Measurements from ENCODE around the gene ABCC10. TPM values are rescaled to one million over a fixed set of nuclear protein-coding genes. Genes with fewer than 3 reads are reported as not detected.

Gene ABCC10
- total RNA-seq, 1 donor from 2014 or later, result 40.5 TPM

DNA sequence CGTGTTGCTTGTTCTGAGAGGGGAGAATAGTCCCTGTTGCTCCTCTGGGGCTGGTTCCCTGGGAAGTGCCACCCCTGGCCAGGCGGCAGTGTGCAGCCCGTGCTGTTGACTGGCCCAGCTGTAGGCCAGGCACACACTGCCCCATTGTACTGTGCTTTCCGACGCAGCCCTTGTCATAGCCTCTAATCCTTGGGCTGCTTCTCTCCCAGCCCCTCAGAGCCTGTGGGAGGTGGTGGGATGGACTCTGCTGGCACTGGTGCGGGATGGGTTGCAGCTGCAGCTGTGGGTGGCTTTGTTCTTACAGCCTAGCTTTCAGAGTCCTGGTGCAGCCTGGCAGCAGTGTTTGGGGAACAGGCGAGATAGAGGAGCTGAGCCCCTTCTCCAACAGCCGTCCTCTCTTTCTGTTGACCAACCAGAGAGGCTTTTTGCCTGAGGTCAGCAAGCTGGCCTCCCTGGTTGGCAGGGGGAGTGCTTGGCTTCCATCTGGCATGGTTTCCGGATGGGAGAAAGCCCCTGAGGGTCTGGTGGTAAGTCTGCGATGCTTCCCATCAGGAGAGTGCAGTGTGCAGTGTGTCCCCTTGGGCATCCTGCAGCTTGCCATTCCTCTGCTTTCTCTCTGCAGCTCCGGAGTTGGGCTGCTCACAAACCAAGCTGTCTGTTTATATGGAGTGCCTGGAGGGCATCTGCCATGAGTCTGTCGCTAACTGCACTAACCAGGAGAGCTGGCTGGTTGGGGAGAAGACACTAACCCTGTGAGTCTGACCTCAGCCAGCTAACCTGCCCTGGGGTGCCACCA is 62.1 kb downstream of the ABCC10 start:
- H3K4me3 Mint-ChIP-seq, result no peak overlapping the region
- H3K36me3 Mint-ChIP-seq (ENCODE audit: low read depth), result peaks cover 4% of the 10 kb centered on the region
- H3K27ac Mint-ChIP-seq, result no peak overlapping the region
- H3K27me3 Mint-ChIP-seq (ENCODE audit: insufficient read depth), result no peaks in the 10 kb centered on the region
- H3K9me3 Mint-ChIP-seq, result no peaks in the 10 kb centered on the region
- DNase-seq (ENCODE audit: low spot score), result no peak
- intact Hi-C loops (cut with micrococcal nuclease), result no loop called here
- H3K4me1 Mint-ChIP-seq (ENCODE audit: low read depth), result peaks cover 24% of the 10 kb centered on the region

- intact Hi-C loops (cut with micrococcal nuclease), result no loop called here
- H3K36me3 Mint-ChIP-seq (ENCODE audit: low read depth), result peaks cover 2% of the 10 kb centered on the region
- H3K4me1 Mint-ChIP-seq (ENCODE audit: low read depth), result peaks cover 33% of the 10 kb centered on the region
- H3K27me3 Mint-ChIP-seq (ENCODE audit: insufficient read depth), result no peaks in the 10 kb centered on the region
- no peaks in the 10 kb centered on the region for H3K9me3 Mint-ChIP-seq
- H3K27ac Mint-ChIP-seq, result no peak overlapping the region
- H3K4me3 Mint-ChIP-seq, result no peak overlapping the region
- DNase-seq (ENCODE audit: low spot score), result no peak
These were observed 63.2 kb downstream of the ABCC10 start for GRCh38 chr6:43490523-43490939.

DNA sequence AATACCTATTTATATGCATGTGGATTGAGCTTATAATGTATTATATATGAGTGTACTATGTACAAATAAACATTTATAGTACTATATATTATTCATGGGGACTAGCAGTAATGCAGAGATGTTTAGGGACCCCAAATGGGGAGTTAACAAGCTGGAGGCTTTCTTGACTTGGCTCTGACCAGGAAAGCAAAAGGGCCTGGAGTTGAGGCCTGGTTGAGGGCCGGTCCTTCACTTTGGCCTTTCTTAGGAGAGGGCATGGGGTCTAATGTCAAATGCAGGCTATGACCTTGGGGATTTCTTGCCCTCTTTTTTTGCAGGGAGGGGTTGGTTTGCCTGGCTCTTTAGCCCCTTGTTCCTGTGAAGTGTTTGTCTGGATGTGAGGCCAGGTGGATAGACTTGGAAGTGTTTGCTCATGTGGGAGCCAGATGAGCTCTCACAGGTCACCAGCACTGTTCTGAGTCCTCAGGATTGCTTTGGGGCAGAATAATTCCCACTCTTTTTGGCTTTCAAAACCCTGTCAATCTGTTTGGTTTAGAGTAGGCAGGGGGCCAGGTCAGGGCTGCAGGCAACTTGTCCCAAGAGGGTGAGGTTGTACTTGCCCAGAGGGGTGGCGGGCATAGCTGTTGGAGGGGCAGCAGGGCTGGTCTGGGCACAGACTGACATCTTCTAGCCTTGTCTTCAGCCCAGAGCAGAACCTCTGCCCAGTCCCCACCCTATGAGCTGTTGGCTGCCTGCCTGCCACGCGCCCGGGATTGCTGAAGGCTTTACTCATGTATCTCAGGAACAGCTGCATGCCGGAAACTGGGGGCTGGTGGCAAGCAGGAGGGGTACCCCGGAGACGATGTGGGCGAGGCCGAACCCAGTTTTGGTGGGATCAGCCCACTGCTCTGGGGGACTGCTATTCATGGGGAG is 64.7 kb downstream of the ABCC10 start:
- no peaks in the 10 kb centered on the region for H3K27me3 Mint-ChIP-seq (ENCODE audit: insufficient read depth)
- H3K36me3 Mint-ChIP-seq (ENCODE audit: low read depth), result peaks cover 2% of the 10 kb centered on the region
- no peak for DNase-seq (ENCODE audit: low spot score)
- H3K27ac Mint-ChIP-seq, result no peak overlapping the region
- H3K4me3 Mint-ChIP-seq, result no peak overlapping the region
- intact Hi-C loops (cut with micrococcal nuclease), result no loop called here
- H3K4me1 Mint-ChIP-seq (ENCODE audit: low read depth), result peaks cover 35% of the 10 kb centered on the region
- H3K9me3 Mint-ChIP-seq, result no peaks in the 10 kb centered on the region

- H3K27me3 Mint-ChIP-seq (ENCODE audit: insufficient read depth), result no peaks in the 10 kb centered on the region
- intact Hi-C loops (cut with micrococcal nuclease), result no loop called here
These were observed 65.3 kb downstream of the ABCC10 start for GRCh38 chr6:43492673-43493072.

DNA sequence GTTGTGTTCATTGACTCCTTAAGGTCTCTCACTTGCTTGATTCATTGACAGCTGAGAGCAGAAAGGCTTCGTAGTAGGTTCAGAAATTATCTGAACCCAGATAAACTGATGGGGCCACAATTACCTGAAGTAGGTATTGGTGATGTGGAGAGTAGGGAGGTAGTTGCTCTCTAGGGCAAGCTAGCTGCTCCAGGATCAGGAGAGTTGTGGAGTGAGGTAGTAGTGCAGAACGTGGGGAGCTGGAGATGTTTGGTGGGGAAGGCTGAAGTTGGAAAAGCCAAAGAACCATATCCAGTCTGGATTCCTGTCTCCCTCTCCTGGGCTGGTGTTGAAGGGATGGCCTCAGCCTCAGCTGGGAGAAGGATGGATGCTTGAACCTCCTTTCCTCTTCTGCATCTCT is 65.9 kb downstream of the ABCC10 start:
- no peak for DNase-seq (ENCODE audit: low spot score)
- intact Hi-C loops (cut with micrococcal nuclease), result no loop called here
- Mint-ChIP-seq H3K4me3 (no peak overlapping the region), H3K27me3 (ENCODE audit: insufficient read depth) (no peaks in the 10 kb centered on the region), H3K4me1 (ENCODE audit: low read depth) (peaks cover 35% of the 10 kb centered on the region), H3K27ac (no peak overlapping the region), H3K9me3 (no peaks in the 10 kb centered on the region), H3K36me3 (ENCODE audit: low read depth) (peaks cover 2% of the 10 kb centered on the region)

More at GRCh38 chr6:43492673-43493072, 65.3 kb downstream of the ABCC10 start:
- peaks cover 35% of the 10 kb centered on the region for H3K4me1 Mint-ChIP-seq (ENCODE audit: low read depth)
- DNase-seq (ENCODE audit: low spot score), result no peak
- no peaks in the 10 kb centered on the region for H3K9me3 Mint-ChIP-seq
- no peak overlapping the region for H3K27ac Mint-ChIP-seq
- H3K4me3 Mint-ChIP-seq, result no peak overlapping the region
- H3K36me3 Mint-ChIP-seq (ENCODE audit: low read depth), result peaks cover 2% of the 10 kb centered on the region

GRCh38 chr6:43493833-43494232 is 66.5 kb downstream of the ABCC10 start:
- Mint-ChIP-seq H3K36me3 (ENCODE audit: low read depth) (peaks cover 2% of the 10 kb centered on the region), H3K27ac (peak overlapping the region; percentile 34), H3K4me1 (ENCODE audit: low read depth) (peaks cover 35% of the 10 kb centered on the region), H3K27me3 (ENCODE audit: insufficient read depth) (no peaks in the 10 kb centered on the region), H3K4me3 (no peak overlapping the region), H3K9me3 (no peaks in the 10 kb centered on the region)
- intact Hi-C loops (cut with micrococcal nuclease), result no loop called here
- DNase-seq (ENCODE audit: low spot score), result no peak

DNA sequence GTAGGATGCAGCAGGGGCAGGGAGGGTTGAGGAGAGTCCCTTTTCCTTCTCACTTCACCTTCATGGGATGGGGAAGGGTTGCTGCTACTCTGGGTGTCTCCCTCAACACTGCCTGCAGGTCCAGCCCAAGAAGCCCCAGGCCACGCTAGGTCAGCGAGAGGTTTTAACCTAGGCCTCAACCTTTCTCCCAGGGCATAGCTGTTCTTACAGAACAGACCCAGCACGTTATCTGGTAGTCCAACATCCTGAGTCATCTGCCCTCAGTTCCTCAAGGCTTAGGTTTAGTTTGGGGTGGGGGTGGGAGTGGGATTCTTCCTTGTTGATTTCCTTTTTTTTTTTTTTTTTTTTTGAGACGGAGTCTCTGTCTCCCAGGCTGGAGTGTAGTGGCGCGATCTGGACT is 67.0 kb downstream of the ABCC10 start:
- H3K4me3 Mint-ChIP-seq, result no peak overlapping the region
- no peaks in the 10 kb centered on the region for H3K27me3 Mint-ChIP-seq (ENCODE audit: insufficient read depth)
- no peak for DNase-seq (ENCODE audit: low spot score)
- peaks cover 3% of the 10 kb centered on the region for H3K36me3 Mint-ChIP-seq (ENCODE audit: low read depth)
- no peaks in the 10 kb centered on the region for H3K9me3 Mint-ChIP-seq
- intact Hi-C loops (cut with micrococcal nuclease), result no loop called here
- no peak overlapping the region for H3K27ac Mint-ChIP-seq
- peaks cover 35% of the 10 kb centered on the region for H3K4me1 Mint-ChIP-seq (ENCODE audit: low read depth)

DNA sequence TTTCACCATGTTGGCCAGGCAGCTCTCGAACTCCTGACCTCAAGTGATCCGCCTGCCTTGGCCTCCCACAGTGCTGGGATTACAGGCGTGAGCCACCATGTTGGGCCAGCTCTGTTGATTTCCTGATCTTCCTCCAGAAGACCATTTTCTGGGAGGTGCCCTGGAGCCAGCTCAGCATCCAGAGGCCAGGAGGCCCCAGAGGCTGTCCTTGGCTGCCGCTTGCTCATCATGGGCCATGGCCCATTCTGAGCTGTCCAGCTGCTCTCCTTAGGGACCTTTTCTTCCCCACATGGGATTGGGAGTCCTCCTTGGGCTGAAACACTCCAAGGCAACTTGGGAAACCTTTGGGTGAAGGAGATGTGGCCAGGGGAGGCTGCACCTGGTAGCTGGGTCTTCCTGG is 67.4 kb downstream of the ABCC10 start:
- Mint-ChIP-seq H3K27ac (peak overlapping the region; percentile 21), H3K9me3 (no peaks in the 10 kb centered on the region), H3K36me3 (ENCODE audit: low read depth) (peaks cover 7% of the 10 kb centered on the region), H3K4me3 (no peak overlapping the region), H3K4me1 (ENCODE audit: low read depth) (peaks cover 35% of the 10 kb centered on the region), H3K27me3 (ENCODE audit: insufficient read depth) (no peaks in the 10 kb centered on the region)
- intact Hi-C loops (cut with micrococcal nuclease), result no loop called here
- DNase-seq (ENCODE audit: low spot score), result no peak

DNA sequence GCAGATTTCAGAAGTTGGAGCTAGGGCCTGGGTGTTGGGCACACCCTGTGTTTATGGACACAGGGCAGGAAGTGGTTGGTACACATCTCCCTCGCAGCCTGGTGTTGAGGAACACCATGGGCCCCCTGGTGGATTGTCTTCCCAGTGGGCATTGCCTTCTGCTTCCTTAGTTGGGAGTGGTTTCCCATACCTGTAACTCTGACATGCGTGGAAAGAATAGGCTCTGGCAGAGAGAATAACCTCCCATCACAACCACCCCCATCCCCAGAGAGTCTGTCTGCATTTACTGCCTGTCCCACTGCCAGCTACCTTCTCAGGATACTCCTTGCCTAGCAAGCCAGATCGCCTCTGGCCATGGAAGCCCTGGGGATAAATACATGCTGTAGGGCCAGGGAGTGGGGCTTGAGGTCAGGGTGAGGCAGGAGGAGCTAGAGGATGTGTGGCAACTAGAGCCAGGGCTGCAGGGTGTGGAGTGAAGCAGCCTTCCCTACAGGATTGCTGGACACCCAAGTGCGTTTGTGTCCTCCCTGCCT is 68.1 kb downstream of the ABCC10 start:
- peak overlapping the region; percentile 40 for H3K27ac Mint-ChIP-seq
- no peak for DNase-seq (ENCODE audit: low spot score)
- H3K27me3 Mint-ChIP-seq (ENCODE audit: insufficient read depth), result no peaks in the 10 kb centered on the region
- intact Hi-C loops (cut with micrococcal nuclease), result no loop called here
- no peak overlapping the region for H3K4me3 Mint-ChIP-seq
- H3K9me3 Mint-ChIP-seq, result no peaks in the 10 kb centered on the region
- peaks cover 30% of the 10 kb centered on the region for H3K4me1 Mint-ChIP-seq (ENCODE audit: low read depth)
- peaks cover 7% of the 10 kb centered on the region for H3K36me3 Mint-ChIP-seq (ENCODE audit: low read depth)

- no peak for DNase-seq (ENCODE audit: low spot score)
- no peaks in the 10 kb centered on the region for H3K27me3 Mint-ChIP-seq (ENCODE audit: insufficient read depth)
- H3K4me3 Mint-ChIP-seq, result no peak overlapping the region
- H3K36me3 Mint-ChIP-seq (ENCODE audit: low read depth), result peaks cover 13% of the 10 kb centered on the region
- H3K4me1 Mint-ChIP-seq (ENCODE audit: low read depth), result peaks cover 29% of the 10 kb centered on the region
- no peaks in the 10 kb centered on the region for H3K9me3 Mint-ChIP-seq
- intact Hi-C loops (cut with micrococcal nuclease), result no loop called here
- no peak overlapping the region for H3K27ac Mint-ChIP-seq
These were observed 69.2 kb downstream of the ABCC10 start for GRCh38 chr6:43496370-43497128.

DNA sequence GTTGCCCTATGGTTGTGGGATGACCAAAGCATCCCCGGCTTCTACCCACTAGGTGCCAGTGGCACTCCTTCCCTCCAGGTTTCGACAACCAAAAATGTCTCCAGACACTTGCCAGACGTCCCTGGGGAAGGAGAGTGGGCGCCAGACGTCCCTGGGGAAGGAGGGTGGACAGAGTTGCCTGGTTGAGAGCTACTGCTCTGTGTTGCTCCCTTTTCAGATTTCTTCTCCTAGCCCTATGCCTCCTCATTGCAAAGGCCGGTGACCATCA is 69.7 kb downstream of the ABCC10 start:
- intact Hi-C loops (cut with micrococcal nuclease), result no loop called here
- no peak for DNase-seq (ENCODE audit: low spot score)
- H3K9me3 Mint-ChIP-seq, result no peaks in the 10 kb centered on the region
- H3K36me3 Mint-ChIP-seq (ENCODE audit: low read depth), result peaks cover 17% of the 10 kb centered on the region
- no peak overlapping the region for H3K4me3 Mint-ChIP-seq
- H3K27me3 Mint-ChIP-seq (ENCODE audit: insufficient read depth), result no peaks in the 10 kb centered on the region
- no peak overlapping the region for H3K27ac Mint-ChIP-seq
- H3K4me1 Mint-ChIP-seq (ENCODE audit: low read depth), result peaks cover 29% of the 10 kb centered on the region

- Mint-ChIP-seq H3K9me3 (no peaks in the 10 kb centered on the region), H3K4me1 (ENCODE audit: low read depth) (peaks cover 24% of the 10 kb centered on the region), H3K4me3 (no peak overlapping the region), H3K27me3 (ENCODE audit: insufficient read depth) (no peaks in the 10 kb centered on the region), H3K27ac (no peak overlapping the region), H3K36me3 (ENCODE audit: low read depth) (peaks cover 17% of the 10 kb centered on the region)
- no peak for DNase-seq (ENCODE audit: low spot score)
- intact Hi-C loops (cut with micrococcal nuclease), result no loop called here
These were observed 70.3 kb downstream of the ABCC10 start for GRCh38 chr6:43497689-43498088.

Data from activated T-helper 1 cell treated with anti-CD3 and anti-CD28 coated beads, Interleukin-12 subunit alpha, Interleukin-12 subunit beta, Interleukin-2, Interleukin-4 antibody, amounts not matched to agents 30 ng/mL and 10 ng/mL and 1 ng/mL, durations not matched to agents 14 hours and 24 hours and 36 hours (primary cell).